ENCODE results near the gene ALDH16A1. TPM values are rescaled to one million over a fixed set of nuclear protein-coding genes. Genes with fewer than 3 reads are reported as not detected.
A peak's percentile ranks its signal among the peaks of the same experiment; 100 is the strongest.

The ALDH16A1 gene
- total and polyA plus RNA-seq, 2 donors (not counting 1 experiment from before 2014, with no cell fraction given) = 65.8 to 105 TPM

DNA sequence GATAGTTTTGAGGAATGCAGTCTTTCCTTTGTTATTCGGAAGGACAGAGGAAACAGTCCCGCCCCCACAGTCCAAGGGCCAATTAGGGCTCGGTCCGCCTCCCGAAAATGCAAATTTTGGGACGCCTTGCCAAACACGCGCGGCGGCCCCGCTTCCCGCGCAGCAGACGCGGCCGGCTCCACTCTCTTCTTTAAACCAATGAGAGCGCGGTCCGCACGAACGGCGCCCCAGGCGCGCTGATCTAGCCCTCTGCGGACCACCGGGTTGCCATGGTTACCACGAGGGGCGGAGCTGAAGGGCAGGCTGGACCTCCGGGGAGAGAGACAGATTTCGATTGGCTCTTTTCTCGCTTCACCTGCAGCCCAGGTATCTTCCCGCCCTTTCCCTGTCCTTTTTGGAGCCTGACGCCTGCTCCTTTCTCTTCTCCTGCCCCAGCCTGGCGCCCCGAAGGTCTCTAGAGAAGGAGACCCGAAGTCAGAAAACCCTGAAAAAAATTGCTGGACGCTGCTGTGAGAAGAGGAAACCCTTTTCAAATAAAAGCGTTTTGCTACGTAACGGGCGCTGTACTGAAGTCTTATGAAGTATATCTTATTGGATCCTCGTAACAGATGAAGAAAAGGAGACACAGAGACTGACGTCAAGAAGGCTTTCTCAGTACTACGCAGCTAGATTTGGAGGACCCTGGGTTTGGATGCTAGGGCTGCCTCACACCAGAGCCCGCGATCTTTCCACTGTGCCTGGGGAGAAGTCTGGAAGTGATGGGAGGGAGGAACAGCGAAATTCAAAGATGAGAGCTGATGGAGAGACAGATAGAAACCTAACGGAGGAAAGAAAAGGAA lies 31.8 kb upstream of the ALDH16A1 start:
- peak overlapping the region; percentile 46 for H2AFZ ChIP-seq (ENCODE audit: insufficient read depth, low read depth, low read length, poor library complexity, severe bottlenecking)
- peaks cover 0 to 97% (median 68%) of the 10 kb centered on the region in 4 experiments for H3K27me3 ChIP-seq (replicated peaks in 1 of 4; ENCODE audit: control extremely low read depth in 1 of 4, control insufficient read depth in 3 of 4, insufficient read depth in 4 of 4, low read length in 3 of 4)
- peak overlapping the region in 3 of 5 experiments; percentile 4 to 23 (median 8) for H3K4me3 ChIP-seq (ENCODE audit: control extremely low read depth in 1 of 5, extremely low read depth in 1 of 5, insufficient read depth in 1 of 5, low read depth in 2 of 5, low read length in 4 of 5)
- Mint-ChIP-seq H3K27me3 (peaks cover 77% of the 10 kb centered on the region), H3K4me3 (peak overlapping the region; percentile 65), H3K4me1 (peaks cover 48% of the 10 kb centered on the region), H3K9me3 (ENCODE audit: insufficient read depth) (no peaks in the 10 kb centered on the region), H3K27ac (no peak overlapping the region)
- intact Hi-C loops (cut with micrococcal nuclease) = no loop called here
- H3K36me3 ChIP-seq (replicated peaks in 1 of 2; ENCODE audit: control extremely low read depth in 1 of 2, control insufficient read depth in 1 of 2, extremely low read depth in 1 of 2, insufficient read depth in 2 of 2, low read length in 1 of 2) = no peaks in the 10 kb centered on the region
- POLR2A ChIA-PET = interaction anchor here (0.6 to 1.9 kb wide), 2 partner anchors 12 to 258 kb away, joined by 5 to 9 read pairs; no protein-coding TSS in a partner anchor
- TF ChIP-seq CTCF (IDR thresholded peaks at IDR 0.05) (no peak), EZH2 (IDR thresholded peaks at IDR 0.05; ENCODE audit: borderline replicate concordance, insufficient read depth, low read depth, low read length, poor library complexity, severe bottlenecking) (peak; percentile 45)
- ATAC-seq (ENCODE audit: low read depth) (peak; percentile 31), DNase-seq (peak; percentile 64)
- peak overlapping the region; percentile 64 for H3K4me2 ChIP-seq (replicated peaks; ENCODE audit: low read depth, low read length, poor library complexity, severe bottlenecking)
- peaks cover 0 to 32% (median 0%) of the 10 kb centered on the region in 3 donors for H3K9me3 ChIP-seq (ENCODE audit: control extremely low read depth in 1 of 3, control insufficient read depth in 2 of 3, insufficient read depth in 1 of 3, low read length in 2 of 3)
- WGBS (ENCODE audit: insufficient coverage) = 9% methylated on average over 48 of the region's 48 CpGs
- CTCF ChIA-PET = interaction anchor here (1.0 to 1.5 kb wide), 4 partner anchors 10 to 30 kb away, joined by 3 to 4 read pairs (median 3); no protein-coding TSS in a partner anchor
- H3K4me1 ChIP-seq (ENCODE audit: control insufficient read depth in 2 of 2, insufficient read depth in 2 of 2, low read length in 2 of 2) = peaks cover 41 to 47% of the 10 kb centered on the region in 2 donors
- no peaks in the 10 kb centered on the region for H4K20me1 ChIP-seq (ENCODE audit: control insufficient read depth, insufficient read depth, low read length, poor library complexity, severe bottlenecking)
- H3K79me2 ChIP-seq (ENCODE audit: control insufficient read depth, insufficient read depth, low read length) = no peaks in the 10 kb centered on the region
- H3K9ac ChIP-seq (ENCODE audit: low read length) = peak overlapping the region; percentile 31
- no peak overlapping the region for H3K27ac ChIP-seq (ENCODE audit: low read length in 2 of 2)

DNA sequence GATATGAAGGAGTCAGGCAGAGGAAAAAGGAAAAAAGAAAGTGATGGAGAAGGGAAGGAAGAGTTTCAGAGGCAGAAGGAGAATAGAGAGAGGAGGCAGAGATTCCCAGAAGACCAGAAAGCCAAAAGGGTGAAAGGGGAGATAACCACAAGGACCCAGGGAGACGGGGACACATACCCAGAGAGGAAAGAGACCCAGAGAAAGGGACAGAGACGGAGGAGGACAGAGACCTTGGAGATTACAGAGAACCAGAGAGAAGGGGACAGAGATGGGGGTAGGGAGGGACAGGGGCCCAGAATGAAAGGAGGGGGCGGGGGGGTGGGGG lies 31.2 kb upstream of the ALDH16A1 start:
- peaks cover 0 to 97% (median 74%) of the 10 kb centered on the region in 4 experiments for H3K27me3 ChIP-seq (replicated peaks in 1 of 4; ENCODE audit: control extremely low read depth in 1 of 4, control insufficient read depth in 3 of 4, insufficient read depth in 4 of 4, low read length in 3 of 4)
- no peak overlapping the region for H2AFZ ChIP-seq (ENCODE audit: insufficient read depth, low read depth, low read length, poor library complexity, severe bottlenecking)
- intact Hi-C loops (cut with micrococcal nuclease) = no loop called here
- no peaks in the 10 kb centered on the region for H4K20me1 ChIP-seq (ENCODE audit: control insufficient read depth, insufficient read depth, low read length, poor library complexity, severe bottlenecking)
- no CpG with 5 or more reads among the region's 3 CpGs for WGBS (ENCODE audit: insufficient coverage)
- no peak overlapping the region for H3K9ac ChIP-seq (ENCODE audit: low read length)
- peak overlapping the region; percentile 65 for H3K4me3 Mint-ChIP-seq
- peak overlapping the region; percentile 64 for H3K4me2 ChIP-seq (replicated peaks; ENCODE audit: low read depth, low read length, poor library complexity, severe bottlenecking)
- TF ChIP-seq CTCF (IDR thresholded peaks at IDR 0.05) (no peak), EZH2 (IDR thresholded peaks at IDR 0.05; ENCODE audit: borderline replicate concordance, insufficient read depth, low read depth, low read length, poor library complexity, severe bottlenecking) (no peak)
- no peak for ATAC-seq (ENCODE audit: low read depth)
- H3K79me2 ChIP-seq (ENCODE audit: control insufficient read depth, insufficient read depth, low read length) = no peaks in the 10 kb centered on the region
- H3K4me1 ChIP-seq (ENCODE audit: control insufficient read depth in 2 of 2, insufficient read depth in 2 of 2, low read length in 2 of 2) = peaks cover 47 to 53% of the 10 kb centered on the region in 2 donors
- CTCF ChIA-PET = interaction anchor here (1.0 to 1.5 kb wide), 3 partner anchors 9 to 31 kb away, joined by 3 to 4 read pairs (median 3); no protein-coding TSS in a partner anchor
- H3K4me1 Mint-ChIP-seq = peaks cover 54% of the 10 kb centered on the region
- POLR2A ChIA-PET = interaction anchor here (0.6 to 1.9 kb wide), 2 partner anchors 12 to 34 kb away, joined by 4 to 5 read pairs; no protein-coding TSS in a partner anchor
- H3K9me3 ChIP-seq (ENCODE audit: control extremely low read depth in 1 of 3, control insufficient read depth in 2 of 3, insufficient read depth in 1 of 3, low read length in 2 of 3) = peaks cover 0 to 33% (median 0%) of the 10 kb centered on the region in 3 donors
- no peaks in the 10 kb centered on the region for H3K36me3 ChIP-seq (replicated peaks in 1 of 2; ENCODE audit: control extremely low read depth in 1 of 2, control insufficient read depth in 1 of 2, extremely low read depth in 1 of 2, insufficient read depth in 2 of 2, low read length in 1 of 2)
- H3K9me3 Mint-ChIP-seq (ENCODE audit: insufficient read depth) = no peaks in the 10 kb centered on the region
- H3K4me3 ChIP-seq (ENCODE audit: control extremely low read depth in 1 of 5, extremely low read depth in 1 of 5, insufficient read depth in 1 of 5, low read depth in 2 of 5, low read length in 4 of 5) = peak overlapping the region in 1 of 5 experiments; percentile 8
- H3K27ac Mint-ChIP-seq = no peak overlapping the region
- DNase-seq = no peak
- H3K27me3 Mint-ChIP-seq = peaks cover 83% of the 10 kb centered on the region
- no peak overlapping the region for H3K27ac ChIP-seq (ENCODE audit: low read length in 2 of 2)

Data from B cell (primary cell).